Suprapubic skin (tissue), 4 donors: ENCODE results near the gene NAP1L1.

Source experiments
- EP300 ChIP-seq: sonication (generic); formaldehyde crosslinking; IDR thresholded peaks from one replicate; pipeline ENCODE4 v1.6.1; 2017; ENCODE audit warnings: antibody characterized with exemption
- POLR2A ChIP-seq, 2 donors: fragments of 450-650 bp; IDR thresholded peaks; one replicate each; pipeline ENCODE4 v1.6.1; 2017; ENCODE audit warnings: antibody characterized with exemption in 2 of 2, mild to moderate bottlenecking in 2 of 2, moderate library complexity in 2 of 2
- POLR2AphosphoS5 ChIP-seq, 3 donors: sonication (generic); formaldehyde crosslinking; IDR thresholded peaks; one replicate each; pipeline ENCODE4 v1.6.1; 2017; ENCODE audit warnings: antibody characterized with exemption in 3 of 3
- TF ChIP-seq, protein P1 (sequence below), 2 donors: fragments of 200-600 bp in 1 of 2; fragments of 450-650 bp in 1 of 2; sonication (generic) in 1 of 2; IDR thresholded peaks; one replicate each; pipeline ENCODE4 v1.5.1; 2016 to 2019; ENCODE audit warnings: antibody characterized with exemption in 2 of 2, mild to moderate bottlenecking in 1 of 2, moderate library complexity in 1 of 2

- TF ChIP-seq, protein P1, sequence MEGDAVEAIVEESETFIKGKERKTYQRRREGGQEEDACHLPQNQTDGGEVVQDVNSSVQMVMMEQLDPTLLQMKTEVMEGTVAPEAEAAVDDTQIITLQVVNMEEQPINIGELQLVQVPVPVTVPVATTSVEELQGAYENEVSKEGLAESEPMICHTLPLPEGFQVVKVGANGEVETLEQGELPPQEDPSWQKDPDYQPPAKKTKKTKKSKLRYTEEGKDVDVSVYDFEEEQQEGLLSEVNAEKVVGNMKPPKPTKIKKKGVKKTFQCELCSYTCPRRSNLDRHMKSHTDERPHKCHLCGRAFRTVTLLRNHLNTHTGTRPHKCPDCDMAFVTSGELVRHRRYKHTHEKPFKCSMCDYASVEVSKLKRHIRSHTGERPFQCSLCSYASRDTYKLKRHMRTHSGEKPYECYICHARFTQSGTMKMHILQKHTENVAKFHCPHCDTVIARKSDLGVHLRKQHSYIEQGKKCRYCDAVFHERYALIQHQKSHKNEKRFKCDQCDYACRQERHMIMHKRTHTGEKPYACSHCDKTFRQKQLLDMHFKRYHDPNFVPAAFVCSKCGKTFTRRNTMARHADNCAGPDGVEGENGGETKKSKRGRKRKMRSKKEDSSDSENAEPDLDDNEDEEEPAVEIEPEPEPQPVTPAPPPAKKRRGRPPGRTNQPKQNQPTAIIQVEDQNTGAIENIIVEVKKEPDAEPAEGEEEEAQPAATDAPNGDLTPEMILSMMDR (IDR thresholded peaks at IDR 0.05), result no peak
- TF ChIP-seq POLR2A (IDR thresholded peaks at IDR 0.05), result no peak
- no peak for TF ChIP-seq POLR2AphosphoS5 (IDR thresholded peaks at IDR 0.05)
- TF ChIP-seq EP300, result no peak
Measured at GRCh38 chr12:76091246-76091754, 6.8 kb upstream of the NAP1L1 start.
